HG03442 (cell line): ENCODE measurements around the gene SZRD1.

Experiments
- ATAC-seq: cut with Tn5 transposase; IDR thresholded peaks from one replicate; pipeline ENCODE4 v1.9.1; 2021; ENCODE audit warnings: mild to moderate bottlenecking, moderate library complexity; ENCODE audit not compliant: unreplicated experiment

SZRD1 gene

DNA sequence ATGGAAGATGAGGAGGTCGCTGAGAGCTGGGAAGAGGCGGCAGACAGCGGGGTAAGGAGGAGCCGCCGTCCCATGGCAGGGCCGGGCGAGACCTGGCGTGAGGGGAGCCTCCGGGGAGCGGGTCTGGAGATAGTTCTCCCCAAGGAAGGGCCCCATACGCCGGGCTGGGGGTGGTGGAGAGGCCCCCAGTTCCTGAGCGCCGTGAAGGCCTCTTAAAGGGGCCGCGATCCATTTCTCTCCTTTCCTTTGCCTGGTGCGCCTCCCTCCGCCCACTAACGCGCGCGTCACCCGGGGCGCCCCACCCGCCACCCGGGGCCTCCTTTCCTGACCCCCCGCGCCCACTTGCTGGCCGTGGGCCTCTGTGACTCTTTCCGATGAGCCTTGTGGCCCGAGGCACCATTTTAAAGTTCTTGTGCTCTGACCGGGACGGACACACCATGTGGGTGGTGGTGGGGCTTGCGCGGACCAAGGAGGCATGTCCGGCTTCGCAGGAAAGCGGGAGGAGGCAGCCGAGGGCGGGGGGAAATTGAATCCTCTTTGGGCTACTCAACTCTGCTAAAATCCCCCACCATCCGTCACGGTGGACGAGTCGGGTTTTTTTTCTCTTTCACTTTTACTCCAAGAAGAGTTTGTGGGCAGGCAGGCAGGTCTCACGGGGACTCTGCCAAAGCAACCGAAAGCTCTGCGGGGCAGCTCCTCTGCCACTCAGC, 371 bp downstream of the SZRD1 start:
- ATAC-seq, result peak; percentile 65

DNA sequence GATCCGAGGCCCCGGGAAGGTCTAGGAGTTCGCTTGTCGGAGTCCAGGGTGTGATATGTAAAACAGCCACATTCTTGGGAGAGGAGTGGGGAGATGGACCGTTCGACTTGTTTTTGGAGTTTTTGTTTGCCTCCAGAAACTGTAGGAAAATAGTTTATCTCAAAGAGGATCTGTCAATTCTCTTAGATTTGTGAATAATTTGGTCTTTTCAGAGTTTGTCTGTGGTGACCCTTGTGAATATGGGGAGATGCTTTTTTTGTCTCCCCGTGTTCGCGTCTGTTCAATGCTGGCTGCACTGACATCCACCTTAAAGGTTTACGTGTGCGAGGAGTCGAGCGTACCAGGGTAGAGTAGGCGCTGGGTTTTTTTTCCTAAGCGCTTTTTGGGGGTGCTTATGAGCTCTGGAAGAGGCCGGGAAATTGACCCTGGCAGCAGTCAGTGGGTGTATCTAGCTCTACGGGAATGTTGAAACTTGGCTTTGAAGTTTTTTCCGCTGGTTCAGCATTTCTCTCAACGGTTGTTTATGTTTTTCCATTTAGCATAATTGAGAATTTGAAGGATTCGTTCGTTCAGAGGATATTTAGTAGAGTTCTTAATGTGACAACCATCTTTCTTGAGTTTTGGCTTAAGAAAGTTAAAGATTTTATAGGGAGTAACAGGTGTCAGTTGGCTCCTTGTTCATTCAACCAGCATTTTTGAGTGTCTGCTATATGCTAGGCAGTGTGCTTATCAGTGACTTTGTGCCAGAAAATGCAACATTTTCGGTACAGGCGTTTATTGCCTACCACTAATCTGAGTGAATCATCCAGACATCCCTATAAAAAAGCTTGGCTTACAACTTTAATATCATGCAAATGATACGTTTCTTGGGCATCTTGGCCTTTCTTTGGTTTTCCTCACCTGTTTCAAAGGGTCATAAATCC, 1.2 kb downstream of the SZRD1 start:
- ATAC-seq, result no peak

DNA sequence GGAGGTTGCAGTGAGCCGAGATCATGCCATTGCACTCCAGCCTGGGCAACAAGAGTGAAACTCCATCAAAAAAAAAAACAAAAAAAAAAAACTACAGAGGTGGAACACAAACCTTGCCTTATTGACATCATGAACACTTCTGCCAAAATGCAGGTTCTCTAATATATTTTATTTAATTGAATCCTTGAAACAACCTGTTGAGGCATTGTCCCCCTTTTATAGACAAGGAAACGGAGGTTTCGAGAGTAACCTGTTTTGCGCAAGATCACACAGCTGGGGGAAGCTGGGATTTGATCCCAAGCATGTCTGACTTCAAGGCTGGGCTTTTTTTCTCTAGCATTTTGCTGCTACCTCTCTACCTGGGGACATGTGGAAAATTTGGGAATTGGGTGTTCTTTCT, 2.8 kb downstream of the SZRD1 start:
- no peak for ATAC-seq

DNA sequence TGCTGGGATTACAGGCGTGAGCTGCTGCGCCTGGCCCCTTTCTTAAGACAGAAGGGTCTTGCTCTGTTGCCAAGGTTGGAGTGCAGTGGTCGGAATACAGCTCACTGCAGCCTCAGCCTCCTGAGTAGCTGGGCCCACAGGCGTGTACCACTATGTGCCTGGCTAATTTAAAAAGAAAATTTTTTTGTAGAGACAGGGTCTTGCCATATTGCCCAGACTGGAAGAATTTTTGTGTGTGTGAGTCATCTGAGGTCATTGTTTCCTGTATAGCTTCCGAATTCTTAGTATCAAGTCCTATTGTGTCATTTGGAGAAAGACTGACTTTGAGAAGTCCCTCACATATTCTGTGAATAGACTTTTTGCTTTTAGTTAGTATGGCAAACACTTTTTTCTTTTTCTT, 4.7 kb downstream of the SZRD1 start:
- ATAC-seq, result no peak

DNA sequence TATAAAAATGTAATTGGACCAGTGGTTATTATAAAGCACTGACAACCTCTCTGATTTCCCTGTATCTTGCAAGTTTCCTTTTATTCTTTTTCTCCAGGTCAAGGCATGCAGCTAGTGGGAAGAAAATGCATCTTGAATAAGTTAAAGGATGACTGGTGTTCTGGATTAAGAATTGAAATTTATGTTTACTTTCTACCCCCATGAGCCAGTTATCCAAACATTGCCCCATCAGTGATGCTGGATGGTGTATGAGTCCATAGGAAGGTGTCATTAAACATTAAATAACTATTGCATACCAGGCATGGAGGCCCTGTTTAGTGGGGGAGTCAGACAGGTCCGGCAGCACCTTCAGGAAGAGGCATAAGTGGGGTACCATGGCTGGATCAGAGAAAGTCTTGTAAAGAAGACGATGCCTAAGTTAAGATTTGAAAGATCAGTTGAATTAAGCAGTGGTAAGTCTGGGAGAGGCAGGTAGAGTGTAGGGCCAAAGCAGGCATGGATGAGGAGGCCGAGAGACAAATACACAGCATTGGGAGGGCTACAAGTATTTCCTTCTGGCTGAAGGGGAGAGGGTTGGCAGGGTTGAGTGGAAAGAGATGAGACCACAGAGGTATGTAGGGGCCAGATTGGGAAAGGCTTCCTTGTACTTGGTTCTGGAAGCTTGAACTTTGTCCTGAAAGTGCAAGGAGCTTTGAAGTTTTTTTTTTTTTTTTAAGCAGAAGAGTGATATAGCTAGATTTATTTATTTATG, 5.7 kb downstream of the SZRD1 start:
- ATAC-seq, result no peak

DNA sequence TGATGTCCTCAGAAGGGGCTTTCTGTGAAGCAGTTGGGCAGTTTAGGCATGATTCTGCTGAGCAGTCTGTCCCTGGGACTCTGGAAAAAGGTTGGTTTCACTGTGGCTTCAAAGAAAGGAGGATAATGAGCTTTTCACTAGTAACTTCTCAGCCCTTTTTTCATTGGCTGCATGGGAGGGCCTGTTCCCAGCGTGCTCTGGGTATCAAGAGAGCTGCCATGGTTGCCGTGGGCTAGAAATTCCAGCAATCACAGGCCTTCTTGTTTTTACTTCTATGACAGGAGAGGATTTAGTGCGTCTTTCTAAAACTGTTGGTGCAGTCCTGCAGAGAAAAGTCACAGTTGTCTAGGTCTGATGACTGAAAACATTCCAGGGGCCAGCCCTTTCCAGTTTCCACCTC, 7.2 kb downstream of the SZRD1 start:
- no peak for ATAC-seq

DNA sequence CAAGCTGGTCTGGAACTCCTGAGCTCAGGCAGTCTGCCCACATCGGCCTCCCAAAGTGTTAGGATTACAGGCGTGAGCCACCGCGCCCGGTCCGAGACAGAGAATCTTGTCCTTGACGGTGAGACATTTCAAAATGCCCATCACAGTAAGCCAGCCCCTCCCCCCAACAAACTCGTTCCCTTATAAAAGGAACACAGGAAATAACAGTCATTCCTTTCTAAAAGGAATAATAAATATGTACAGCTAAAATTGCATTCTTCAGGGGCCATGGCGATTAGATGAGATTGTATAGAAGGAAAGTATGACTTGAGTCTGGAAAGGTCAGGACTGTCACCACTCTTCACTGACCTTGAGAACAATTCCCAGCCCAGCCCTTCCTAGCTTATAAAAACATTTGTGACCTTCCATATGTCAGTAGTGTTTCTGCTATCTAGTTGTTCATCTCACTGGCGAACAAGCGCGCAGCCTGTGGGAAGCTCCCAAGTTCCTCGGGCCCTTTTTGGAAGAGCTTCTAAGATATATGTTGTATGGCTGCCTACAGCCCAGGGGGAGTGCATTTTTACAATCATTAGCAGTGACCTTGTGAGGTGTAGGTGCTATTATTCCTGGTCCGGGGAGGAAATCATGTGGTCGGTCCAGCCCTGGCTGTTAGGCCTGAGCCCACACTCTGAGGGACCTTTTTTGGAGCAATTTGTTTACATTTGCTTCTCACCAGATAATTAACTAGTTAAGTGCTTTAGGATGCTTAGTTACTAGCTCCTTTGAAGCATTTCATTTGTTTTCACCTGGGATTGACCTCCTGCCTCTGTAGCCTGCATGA, 8.7 kb downstream of the SZRD1 start:
- no peak for ATAC-seq

DNA sequence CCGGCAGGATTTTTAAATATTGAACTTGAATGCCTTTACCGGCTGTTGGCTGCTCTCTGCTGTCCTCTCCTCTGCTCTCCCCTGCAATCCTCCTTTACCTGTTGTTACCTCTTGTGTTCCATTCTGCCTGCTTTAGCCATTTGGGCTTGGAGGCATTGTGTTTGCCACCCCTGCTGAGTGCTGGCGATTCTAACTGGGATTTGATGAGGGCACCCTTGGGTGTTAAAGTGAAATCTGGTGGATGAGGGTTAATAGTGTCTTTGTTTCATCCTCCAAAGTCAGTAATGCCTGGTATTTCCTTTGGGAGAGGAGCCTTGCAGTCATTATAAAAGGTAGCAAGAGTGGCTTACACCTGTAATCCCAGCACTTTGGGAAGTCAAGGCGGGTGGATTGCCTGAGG, 9.9 kb downstream of the SZRD1 start:
- ATAC-seq, result no peak

DNA sequence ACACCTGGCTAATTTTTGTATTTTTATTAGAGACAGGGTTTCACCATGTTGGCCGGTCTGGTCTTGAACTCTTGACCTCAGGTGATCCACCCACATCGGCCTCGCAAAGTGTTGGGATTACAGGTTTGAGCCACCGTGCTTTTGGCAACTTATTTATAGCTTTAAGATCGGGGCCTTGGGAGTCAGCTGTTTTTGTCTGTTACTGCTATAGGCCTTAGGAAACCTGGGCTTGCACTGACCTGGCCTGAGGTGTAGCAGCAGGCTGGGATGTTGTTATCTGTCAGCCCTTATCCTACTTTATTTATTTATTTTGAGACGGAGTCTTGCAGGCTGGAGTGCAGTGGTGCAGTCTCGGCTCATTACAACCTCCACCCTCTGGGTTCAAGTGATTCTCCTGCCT, 11.4 kb downstream of the SZRD1 start:
- no peak for ATAC-seq

DNA sequence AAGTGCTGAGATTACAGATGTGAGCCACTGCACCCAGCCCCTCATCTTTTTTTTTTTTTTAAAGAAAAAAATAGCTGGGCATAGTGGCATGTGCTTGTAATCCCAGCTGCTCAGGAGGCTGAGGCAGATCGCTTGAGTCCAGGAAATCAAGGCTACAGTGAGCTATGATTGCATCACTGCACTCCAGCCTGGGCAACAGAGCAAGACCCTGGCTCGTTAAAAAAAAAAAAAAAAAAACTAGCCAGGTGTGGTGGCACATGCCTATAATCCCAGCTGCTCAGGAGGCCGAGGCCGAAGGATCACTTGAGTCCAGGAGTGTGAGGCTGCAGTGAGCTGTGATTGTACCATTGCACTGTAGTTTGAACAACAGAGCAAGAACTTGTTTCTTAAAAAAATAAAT, 13.8 kb downstream of the SZRD1 start:
- ATAC-seq, result no peak

DNA sequence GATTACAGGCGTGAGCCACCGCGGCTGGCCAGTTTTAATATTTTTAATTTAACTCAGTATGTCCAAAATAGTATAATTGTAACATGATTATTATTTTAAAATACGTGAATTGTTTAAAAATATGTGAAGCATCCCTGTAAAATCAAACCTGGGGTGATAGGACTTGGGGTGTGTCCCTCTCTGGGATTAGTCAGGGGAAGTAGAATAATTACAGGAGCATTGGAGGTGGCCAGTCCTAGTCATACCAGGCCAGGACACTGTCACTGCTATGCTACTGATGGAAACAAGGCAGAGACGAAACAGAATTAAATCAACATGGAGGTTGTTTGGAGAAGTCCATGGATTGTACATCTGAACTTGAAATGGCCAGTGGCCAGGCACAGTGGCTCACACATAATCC, 16.8 kb downstream of the SZRD1 start:
- ATAC-seq, result no peak

DNA sequence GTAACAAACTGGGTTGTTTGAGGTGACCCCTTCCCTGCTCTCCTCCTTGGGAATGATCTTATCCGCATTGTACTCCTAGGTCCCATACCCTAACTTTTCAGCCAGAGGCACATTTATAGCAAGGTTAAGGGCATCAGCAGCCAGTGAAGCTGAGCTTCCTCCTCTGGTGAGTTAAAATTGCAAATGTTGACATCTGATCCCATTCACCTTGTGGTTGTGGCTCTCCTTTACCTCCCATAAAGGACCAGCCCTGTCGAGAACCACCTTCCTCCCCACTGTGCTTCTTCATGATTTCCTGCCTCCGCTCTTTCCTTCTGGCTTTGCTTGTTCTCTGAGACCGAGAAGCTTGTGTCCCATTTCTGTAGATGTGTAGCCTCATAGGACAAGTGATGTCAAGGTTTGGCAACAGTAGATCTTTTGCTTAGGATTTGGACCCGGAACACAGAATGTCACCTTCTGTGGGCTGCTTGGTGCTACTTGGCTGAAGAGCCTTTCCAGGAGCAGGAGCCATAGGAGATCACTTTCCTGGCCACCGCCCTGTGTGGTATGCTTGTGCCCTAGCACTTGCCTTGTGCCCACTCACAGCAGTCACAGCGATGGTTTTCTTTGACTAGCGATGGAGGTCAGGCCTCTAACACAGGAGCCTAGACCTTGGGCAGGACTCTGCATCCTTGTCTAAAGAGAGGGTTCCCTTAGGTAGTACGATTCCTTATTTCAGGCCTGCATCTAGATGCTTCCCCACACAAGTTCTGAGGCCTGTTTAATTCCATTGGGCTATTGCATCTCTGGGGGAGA, 18.8 kb downstream of the SZRD1 start:
- ATAC-seq, result no peak

DNA sequence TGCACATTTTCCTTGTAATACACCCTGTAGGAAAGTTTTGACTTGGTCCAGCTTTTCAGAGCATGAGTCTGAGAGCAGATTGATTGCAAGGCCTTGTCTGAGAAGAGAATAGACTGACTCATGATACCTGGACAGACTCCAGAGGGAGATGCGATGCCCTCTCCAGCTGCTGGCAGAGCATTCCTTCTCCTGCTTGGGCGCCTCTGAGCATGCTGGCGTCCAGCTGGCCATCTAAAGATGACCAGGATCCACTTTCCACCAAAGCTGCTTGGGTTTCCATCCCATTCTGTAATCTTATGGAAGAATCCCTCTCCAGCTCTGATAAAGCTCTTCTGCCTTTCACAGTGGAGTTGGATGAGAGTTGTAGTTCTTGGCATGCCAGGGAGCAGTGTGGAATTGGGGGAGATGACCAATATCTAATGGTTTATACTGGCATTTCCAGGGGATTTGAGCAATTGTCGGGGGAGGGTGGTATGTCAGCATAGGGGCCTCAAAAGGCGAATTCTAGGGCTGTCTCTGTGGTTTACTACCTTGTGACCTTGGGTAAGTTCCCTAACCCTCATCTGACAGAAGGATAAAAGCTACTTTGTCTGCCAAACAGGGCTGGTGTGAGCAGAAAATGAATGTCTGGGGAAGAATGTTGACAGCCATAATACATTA, 19.5 kb downstream of the SZRD1 start:
- no peak for ATAC-seq

DNA sequence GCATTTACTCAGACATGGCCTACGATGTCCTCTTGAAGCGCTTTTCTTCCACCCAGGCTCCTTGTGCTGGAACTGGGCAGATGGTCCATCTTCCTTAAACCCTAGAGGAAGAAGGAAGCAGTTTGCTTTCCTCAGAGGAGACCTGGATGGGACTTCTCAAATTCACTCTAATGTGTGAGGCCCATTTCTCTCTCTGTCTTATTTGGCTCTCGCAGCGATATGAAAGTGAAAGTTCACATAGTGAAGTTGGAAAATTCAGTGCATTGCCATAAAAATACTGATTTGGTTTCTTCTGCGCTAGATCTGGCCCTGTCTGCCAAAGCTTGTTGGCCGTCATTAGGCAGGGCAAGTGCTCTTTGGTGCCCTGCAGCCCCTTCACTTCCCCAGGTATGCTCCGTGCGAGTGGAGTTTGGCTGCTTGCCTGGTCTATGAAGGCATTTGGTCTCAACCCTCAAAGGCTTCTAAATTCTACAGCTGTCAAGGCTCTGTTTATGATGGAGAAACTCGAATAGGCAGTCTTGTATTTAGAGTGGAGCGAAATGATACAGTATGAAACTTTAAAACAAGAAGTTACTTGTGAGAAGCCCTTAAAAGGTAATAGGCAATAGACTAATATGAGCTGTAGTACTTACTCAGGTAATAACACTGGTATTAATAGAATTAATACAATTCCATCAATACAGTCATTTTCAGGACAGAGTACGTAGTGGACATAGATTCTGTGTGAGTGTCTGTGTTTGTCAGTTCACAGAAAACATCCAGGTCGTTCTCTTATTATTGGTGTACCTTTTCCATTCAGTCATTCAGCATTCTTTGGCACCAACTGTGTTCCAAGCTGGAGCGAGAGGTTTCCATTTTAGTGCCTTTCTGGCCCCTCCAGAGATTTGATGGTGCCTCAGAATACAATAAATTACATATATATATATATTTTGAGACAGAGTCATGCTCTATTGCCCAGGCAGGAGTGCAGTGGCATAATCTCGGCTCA, 20.5 kb downstream of the SZRD1 start:
- ATAC-seq, result no peak

DNA sequence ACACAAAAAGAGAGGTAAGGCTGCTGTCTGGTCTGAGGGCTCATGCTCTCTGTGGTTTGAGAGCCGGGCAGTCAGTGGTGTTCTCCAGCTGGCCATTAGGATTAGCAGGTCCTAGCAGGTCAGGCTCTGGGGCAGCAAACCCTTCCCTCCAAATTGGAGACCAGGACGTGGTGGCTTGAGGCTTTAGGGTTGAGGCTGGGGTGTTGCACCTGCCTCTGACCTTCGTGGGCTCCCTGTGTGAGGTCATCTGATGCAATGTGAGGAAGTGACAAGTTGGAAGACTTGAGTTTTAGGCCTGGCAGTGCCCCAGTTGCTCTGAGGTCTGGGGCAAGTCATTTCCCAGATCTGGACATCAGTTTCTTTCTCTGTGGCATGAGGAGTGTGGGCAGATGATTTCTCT, 24.4 kb downstream of the SZRD1 start:
- no peak for ATAC-seq

DNA sequence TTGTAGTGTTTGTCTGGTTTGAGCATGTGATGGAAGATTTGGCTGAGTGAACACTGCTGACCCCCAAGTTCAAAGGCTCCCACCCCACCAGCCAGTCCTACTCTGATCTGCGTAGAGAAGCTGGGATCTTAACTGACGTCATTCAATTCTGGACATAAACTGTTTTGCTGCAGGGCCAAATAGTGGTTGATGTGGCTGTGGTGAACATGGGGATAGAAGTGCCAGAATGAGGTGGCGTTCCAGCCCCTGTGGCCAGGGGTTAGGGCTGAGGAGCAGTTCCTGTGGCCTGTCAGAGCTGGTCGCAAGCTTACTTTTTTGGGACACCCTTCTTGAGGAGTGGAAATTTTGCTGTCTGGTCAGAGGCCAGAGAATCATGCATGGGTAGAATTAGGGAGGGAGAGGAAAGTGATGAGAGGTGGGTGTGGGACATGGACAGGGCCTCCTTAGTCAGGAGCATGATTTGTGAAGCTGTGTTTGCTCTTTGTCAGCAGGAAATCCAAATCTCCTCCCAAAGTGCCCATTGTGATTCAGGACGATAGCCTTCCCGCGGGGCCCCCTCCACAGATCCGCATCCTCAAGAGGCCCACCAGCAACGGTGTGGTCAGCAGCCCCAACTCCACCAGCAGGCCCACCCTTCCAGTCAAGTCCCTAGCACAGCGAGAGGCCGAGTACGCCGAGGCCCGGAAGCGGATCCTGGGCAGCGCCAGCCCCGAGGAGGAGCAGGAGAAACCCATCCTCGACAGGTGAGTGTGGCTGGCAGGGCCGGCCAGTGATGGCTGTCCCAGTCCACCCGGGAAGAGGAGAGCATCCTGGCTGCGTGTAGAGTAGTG, 25.9 kb downstream of the SZRD1 start:
- no peak for ATAC-seq
